ENCODE data around the gene CEP68.
"Not testable (repeated sequence)": the region's sequence is repeated elsewhere in the genome, so short reads cannot be mapped to it uniquely, and the experiment has no call there.

Gene CEP68

GRCh38 chr2:65081232-65081685, 25.0 kb downstream of the CEP68 start:
- no peak for DNase-seq (ENCODE audit: low spot score)

- DNase-seq (ENCODE audit: low spot score), result no peak
Measured at GRCh38 chr2:65085148-65085547, 28.9 kb downstream of the CEP68 start.

- DNase-seq (ENCODE audit: low spot score), result no peak
Measured at GRCh38 chr2:65092791-65093190, 36.6 kb downstream of the CEP68 start.

- DNase-seq (ENCODE audit: low spot score), result no peak
Measured at GRCh38 chr2:65093211-65093610, 37.0 kb downstream of the CEP68 start.

- no peak for DNase-seq (ENCODE audit: low spot score)
Measured at GRCh38 chr2:65096948-65097347, 40.7 kb downstream of the CEP68 start.

GRCh38 chr2:65097844-65098243, 41.6 kb downstream of the CEP68 start:
- DNase-seq (ENCODE audit: low spot score), result no peak

- DNase-seq (ENCODE audit: low spot score), result no peak
Measured at GRCh38 chr2:65098741-65099140, 42.5 kb downstream of the CEP68 start.

GRCh38 chr2:65101071-65101470, 44.9 kb downstream of the CEP68 start:
- no peak for DNase-seq (ENCODE audit: low spot score)

DNA sequence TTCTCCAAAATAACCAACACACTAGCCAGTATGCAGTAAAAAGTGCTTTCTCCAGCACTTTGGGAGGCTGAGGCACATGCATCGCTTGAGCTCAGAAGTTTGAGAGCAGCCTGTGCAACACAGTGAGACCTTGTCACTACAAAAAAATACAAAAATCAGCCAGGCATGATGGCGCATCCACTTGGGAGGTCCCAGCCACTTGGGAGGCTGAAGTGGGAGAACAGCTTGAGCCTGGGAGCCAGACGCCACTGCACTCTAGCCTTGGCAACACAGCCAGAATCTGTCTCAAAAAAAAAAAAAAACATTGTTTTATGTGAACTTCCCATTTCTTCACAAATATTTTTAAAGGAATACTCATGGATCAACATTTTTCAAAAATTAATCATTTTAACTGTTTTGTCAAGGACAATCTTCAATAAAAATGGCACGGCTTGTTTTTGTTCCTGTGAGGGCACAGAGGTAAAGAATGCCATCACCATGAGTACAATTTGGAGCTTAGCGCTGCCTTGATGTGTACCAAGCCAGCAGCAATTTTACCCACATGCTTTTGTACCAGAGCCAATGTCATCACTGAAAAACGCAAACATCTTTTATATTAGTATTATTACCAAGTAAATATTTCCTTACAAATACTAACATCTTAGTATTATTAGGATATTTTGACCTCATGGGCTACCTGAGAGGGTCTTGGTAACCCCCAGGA, 46.9 kb downstream of the CEP68 start:
- DNase-seq (ENCODE audit: low spot score), result no peak

DNA sequence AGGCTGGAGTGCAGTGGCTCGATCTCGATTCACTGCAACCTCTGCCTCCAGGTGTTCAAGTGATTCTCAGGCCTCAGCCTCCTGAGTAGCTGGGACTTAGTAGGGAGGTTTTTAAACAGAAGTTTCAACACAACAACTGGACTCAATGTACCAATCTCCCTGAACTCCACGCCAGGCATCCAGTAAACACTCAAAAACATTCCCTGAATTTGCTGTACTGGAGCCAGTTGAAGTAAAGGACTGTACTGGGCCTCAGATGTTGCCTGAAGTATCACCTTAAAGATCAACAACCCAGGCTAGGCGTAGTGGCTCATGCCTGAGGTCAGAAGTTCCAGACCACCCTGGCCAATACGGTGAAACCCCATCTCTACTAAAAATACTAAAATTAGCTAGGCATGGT, 51.3 kb downstream of the CEP68 start:
- no peak for DNase-seq (ENCODE audit: low spot score)

DNA sequence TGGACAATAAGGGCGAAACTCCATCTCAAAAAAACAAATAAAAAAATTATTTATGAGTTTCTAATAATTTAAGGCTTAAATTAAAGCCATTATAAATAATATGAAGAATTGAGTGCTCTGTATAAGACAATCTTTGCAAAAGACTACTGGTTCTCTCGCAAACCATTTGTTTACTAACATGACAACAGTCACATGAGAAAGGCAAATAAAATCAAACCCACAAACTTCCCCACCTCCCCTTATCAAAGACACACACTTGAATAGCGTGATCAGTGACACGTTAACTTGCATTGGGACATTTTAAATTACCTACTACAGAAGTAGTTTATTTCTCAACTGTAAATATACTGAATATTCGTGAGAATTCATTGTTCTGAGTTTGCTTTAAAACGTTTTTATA, 52.6 kb downstream of the CEP68 start:
- DNase-seq (ENCODE audit: low spot score), result no peak

GRCh38 chr2:65112633-65113032, 56.4 kb downstream of the CEP68 start:
- DNase-seq (ENCODE audit: low spot score), result no peak

DNA sequence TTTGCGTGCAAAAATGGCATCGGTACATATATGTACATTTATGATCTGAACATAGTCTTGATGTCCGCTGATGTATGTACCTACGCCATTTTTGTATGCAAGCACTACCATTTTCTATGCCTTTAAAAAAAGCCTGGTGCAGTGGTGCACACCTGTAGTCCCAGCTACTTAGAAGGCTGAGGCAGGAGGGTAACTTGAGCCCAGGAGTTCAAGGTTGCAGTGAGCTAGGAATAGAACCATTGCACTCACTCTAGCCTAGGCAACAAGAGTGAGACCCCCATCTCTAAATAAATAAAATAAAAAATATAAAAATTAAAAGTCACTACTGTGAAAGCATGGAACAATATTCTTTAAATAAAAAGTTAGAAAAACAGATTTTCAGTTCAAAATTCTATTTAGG, 57.0 kb downstream of the CEP68 start:
- no peak for DNase-seq (ENCODE audit: low spot score)

DNA sequence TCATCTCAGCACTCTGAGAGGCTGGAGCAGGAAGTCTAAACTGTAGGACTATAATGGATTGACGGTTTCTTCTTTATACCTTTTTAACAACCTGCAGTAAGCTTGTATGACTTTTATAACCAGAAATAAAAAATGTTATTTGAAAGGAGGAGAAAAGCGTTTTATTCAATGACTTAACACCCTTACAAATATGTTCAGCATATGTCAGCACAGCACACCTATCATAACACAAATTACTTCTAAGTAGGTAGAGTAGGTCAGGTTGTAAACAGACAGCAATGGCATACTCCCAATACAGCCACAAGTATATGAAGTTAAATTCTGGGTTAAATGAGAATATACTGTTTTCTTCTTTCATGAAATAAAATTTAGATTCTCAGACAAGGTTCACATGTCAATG, 57.6 kb downstream of the CEP68 start:
- DNase-seq (ENCODE audit: low spot score), result no peak

GRCh38 chr2:65114921-65115320, 58.7 kb downstream of the CEP68 start:
- DNase-seq (ENCODE audit: low spot score), result no peak

DNA sequence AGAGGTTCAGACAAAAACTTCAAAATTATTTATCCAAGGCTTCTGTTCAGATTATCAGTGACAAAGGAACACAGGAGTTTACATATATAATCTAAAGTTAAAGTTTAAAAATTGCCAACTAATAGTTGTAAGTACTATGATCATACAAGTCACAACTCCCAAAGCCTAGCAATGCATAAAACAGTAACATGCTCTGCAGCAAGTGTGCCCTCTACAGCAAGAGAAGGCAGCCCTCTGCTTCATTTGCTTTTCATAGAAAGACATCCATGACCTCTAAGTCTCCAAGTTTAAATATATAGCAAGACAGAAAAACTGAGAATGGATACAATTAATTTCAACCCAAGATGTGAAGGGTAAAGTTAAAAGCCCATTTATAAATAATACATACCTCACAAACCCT, 60.4 kb downstream of the CEP68 start:
- no peak for DNase-seq (ENCODE audit: low spot score)

GRCh38 chr2:65120990-65121693, 64.9 kb downstream of the CEP68 start:
- no peak for DNase-seq (ENCODE audit: low spot score)

DNA sequence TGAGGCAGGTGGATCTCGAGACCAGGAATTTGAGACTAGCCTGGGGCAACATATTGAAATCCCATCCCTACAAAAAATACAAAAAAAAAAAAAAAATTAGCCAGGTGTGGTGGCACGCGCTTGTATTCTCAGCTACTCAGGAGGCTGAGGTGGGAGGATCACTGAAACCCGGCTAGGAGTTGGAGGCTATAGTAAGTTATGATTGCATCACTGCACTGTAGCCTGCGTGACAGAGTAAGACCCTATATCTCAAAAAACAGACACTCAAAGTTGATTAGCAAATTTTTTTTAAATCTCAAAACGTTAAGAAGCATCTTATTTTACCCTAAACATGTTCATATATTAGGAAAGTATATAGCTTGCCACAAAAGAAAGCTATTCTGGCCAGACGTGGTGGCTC, 66.1 kb downstream of the CEP68 start:
- no peak for DNase-seq (ENCODE audit: low spot score)

DNA sequence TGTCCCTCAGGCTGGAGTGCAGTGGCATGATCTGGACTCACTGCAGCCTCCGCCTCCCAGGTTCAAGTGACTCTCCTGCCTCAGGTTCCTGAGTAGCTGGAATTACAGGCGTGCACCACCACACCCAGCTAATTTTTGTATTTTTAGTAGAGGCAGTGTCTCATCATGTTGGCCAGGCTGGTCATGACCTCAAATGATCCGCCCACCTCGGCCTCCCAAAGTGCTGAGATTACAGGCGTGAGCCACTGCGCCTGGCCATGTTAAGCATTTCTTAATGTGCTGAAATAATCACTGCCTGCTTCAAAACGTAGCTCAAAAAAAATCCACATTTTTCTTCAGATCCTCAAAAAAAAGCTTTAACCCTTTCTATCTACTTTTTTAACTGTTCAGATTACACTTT, 69.2 kb downstream of the CEP68 start:
- DNase-seq (ENCODE audit: low spot score), result not testable (repeated sequence)

DNA sequence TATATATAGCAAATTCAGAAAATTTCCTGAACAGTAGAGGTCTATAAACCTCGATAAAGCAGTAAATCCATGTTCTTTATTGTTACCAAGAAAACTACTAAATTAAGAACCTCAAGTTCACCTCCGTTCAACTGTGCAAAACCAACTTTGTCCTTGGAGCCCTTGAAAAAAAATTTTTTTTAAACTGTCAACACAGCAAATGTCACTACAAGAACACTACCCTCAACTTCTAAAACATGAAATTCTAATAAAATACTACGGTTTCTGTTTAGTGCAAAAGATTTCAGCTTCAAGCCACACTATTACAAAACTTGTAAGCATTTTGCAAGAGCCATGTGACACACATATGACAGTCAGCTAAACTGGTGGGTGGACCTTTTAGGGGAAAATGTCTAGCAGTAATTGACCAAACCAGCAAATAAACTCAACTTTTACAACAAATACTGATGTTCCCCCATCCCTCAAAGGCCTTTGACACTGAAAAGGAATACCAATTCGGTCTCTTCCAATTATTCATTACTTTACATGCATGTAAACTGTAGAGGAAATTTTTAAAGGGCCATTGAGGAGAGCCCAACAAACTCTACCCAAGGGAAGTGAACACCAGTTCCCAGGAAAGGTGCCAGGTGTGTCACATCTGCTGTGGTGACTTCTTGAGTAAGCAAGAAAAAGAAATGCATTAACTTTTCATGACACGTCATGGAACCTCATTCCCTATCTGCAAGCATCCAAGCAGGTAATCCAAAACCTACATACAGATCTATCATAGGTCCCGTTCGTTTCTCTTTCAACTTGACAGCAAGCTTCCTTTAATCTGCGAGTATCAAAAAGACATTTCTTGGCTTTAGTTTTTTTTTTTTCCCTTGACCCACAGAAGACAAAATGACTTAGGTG, 72.3 kb downstream of the CEP68 start:
- peak; percentile 26 for DNase-seq (ENCODE audit: low spot score)

DNA sequence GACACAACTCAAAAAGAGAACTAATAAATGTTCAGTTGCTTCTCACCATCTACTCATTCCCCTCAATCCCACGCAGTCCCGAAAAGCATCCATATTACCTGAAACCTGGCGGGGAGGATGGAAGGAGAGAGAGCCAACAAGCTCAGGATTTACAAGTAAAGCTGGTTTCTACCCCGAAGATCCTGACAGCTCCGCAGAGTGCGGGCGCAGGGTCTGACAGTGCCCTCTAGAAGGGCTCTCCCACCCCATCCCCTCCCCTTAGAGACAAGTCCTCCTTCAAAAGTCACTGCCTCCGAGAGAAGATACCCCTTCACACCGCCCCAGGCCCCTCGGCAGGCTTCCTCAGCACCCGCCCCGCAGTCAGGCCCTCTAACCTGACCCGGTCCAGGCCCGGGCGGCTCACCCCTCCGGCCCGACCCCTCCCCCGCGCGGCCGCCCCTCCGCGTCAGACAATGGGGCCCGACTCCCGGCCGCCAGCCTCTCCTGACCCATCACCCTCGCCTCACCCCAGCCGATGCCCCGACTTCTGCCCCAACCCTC, 73.1 kb downstream of the CEP68 start:
- no peak for DNase-seq (ENCODE audit: low spot score)

All from SW480 (cell line).